NB4 (cell line): ENCODE measurements around the gene PTGES3L.

ENCODE experiments used
- CTCF ChIP-seq: IDR thresholded peaks from one replicate; pipeline ENCODE4 v1.5.1; 2012; ENCODE audit warnings: low read depth, low read length
- MYC ChIP-seq: IDR thresholded peaks from 2 replicates; pipeline ENCODE4 v1.6.1; 2011; ENCODE audit warnings: low read depth, low read length
- POLR2A ChIP-seq: IDR thresholded peaks from 2 replicates; pipeline ENCODE4 v1.6.1; 2011; ENCODE audit warnings: mild to moderate bottlenecking; ENCODE audit not compliant: insufficient read length; ENCODE audit errors: extremely low read depth

GRCh38 chr17:42950044-42950783 lies 29.7 kb downstream of the PTGES3L start:
- TF ChIP-seq CTCF: no peak
- no peak for TF ChIP-seq POLR2A
- no peak for TF ChIP-seq MYC
